ENCODE data around the gene BICRA.
"Not testable (repeated sequence)": the region's sequence is repeated elsewhere in the genome, so short reads cannot be mapped to it uniquely, and the experiment has no call there.

The BICRA gene

DNA sequence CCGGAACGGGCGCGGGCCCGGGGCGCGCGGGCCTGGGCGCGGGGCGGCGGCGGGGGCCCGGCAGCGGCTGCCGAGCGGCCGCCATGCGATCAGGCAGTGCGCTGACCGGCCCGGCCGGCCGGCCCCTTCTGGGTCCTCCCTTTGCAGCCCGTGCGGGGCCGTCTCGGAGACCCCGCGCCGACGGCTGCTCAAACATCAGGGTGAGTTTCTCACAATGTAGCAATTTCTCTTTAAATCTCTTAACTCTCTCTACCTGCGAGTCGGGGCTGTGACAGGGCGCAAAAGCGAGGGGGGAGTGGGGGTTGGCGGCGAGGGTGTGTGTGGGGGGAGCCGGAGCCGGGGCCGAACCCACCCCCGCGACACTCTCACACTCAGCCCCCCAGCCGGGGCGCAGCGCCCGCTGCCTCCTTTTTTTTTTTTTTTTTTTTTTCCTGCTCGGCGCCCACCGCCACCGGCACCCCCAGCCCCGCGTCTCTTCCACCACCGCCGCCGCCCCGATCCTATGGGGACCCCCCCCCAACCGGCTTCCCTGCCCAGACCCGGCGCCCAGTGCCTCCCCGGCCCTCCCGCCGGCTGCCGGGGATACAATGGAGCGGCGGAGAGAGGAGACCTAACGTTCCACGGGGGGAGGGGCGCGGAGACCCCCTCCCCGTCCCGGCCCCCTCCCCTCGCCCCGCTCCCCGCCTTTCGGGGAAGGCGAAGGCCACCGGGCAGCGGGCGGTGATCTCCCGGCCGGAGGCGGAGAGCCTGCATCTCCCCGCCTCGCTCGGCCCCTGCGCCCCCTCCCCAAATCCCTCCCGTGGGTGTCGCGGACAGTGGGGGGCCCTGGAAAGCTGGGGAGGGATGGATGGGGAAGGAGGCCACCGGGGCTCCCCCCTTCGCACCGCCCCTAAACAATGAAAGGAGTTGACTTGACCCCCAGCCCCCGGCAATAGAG, at the start of gene BICRA:
TSS of gene BICRA (plus strand) at position 166 of the 937 bp plus-strand sequence. CDS start 64,441 bp downstream, outside the sequence.
- peak; percentile 74 for DNase-seq (ENCODE audit: low read depth)

DNA sequence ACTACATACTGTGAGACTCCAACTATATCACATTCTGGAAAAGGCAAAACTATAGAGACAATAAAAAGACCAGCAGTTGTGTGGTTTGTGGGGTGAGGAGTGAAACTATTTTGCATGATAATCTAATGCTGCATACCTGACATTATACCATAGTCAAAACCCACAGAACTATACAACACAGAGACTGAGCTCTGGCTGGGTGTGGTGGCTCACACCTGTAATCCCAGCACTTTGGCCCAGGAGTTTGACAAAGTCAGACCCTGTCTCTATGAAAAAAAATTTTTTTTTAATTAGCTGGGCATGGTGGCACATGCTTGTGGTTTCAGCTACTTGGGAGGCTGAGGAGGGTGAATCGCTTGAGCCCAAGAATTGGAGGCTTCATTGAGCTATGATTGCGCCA, 47.9 kb upstream of the BICRA start:
- no peak for DNase-seq (ENCODE audit: low read depth)

DNA sequence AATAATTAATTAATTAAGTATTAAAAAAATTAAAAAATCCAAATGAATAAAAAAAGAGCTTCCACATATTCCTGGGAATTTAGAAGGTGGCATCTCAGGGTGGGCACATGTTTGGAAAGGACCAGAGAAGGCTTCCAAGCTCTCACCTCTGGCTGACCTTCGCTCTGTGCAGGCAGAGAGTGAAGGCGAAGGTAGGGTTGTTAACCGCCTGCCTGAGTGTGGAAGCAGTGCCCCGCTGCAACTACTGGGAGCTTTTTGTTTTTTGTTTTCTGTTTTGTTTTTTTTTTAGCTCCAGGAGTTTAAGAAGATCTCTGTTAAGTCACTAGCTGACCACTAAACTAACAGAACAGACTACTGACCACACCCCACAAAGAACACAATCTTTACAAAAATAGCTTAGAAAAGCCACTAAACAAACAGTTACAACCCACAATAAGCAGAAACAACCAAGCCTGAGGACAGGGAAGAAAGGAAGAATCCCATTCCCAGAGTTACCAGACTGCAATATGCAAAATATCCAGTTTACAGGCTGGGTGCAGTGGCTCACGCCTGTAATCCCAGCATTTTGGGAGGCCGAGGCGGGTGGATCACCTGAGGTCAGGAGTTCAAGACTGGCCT, 47.4 kb upstream of the BICRA start:
- DNase-seq (ENCODE audit: low read depth), result no peak

DNA sequence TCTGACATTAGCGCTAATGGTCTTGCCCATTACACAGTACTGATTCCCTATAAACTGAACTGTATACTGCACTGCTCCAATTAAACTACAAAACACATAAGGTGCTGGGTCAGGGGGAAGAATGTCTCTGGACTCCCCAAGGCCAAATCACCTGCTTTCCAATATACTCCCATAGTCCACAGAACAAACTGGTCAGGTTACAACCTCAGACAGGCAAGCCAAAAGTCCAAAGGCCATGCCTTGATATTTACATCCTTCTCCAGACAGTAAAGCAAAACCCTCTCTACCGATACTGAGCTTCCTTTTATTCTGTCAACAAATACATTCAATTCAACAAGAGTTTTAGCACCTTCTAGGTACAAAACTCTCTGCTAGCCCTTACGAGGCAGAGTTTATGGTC, 44.9 kb upstream of the BICRA start:
- no peak for DNase-seq (ENCODE audit: low read depth)

DNA sequence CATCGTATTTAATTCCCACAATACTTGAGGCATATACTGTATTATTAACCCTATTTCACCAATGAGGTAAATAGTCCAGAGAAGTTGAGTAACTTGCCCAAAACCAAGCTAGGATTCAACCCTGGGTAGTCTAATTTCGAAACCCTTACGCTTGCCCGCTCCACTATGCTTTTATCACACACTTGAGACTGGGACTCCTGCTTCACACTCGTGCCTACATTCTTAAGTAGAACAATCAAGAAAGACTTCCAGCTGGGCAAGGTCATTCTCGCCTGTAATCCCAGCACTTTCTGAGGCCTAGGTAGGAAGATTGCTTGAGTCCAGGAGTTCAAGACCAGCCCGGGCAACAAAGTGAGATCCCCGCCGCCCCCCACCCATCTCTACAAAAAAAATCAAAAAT, 39.6 kb upstream of the BICRA start:
- DNase-seq (ENCODE audit: low read depth), result no peak

DNA sequence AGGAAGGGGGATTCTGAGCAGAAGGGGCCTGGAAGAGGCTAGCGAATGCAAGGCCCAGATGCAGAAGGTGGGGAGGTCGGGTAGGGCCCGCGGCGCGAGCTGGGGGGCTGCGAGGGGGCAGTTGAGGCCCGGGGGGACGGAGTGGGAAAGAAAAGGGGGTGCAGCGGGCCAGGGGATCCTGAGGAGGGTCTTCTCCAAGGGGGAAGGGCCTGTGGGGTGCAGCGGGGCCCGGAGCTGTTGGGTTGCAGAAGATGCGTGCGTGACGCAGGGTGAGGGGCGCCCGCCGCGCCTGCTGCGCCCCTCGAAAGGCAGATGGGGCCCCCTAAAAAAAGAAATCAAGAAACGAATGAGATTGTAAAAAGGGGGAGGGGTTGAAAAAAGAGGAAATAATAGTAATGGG, 36.3 kb upstream of the BICRA start:
- DNase-seq (ENCODE audit: low read depth), result no peak

DNA sequence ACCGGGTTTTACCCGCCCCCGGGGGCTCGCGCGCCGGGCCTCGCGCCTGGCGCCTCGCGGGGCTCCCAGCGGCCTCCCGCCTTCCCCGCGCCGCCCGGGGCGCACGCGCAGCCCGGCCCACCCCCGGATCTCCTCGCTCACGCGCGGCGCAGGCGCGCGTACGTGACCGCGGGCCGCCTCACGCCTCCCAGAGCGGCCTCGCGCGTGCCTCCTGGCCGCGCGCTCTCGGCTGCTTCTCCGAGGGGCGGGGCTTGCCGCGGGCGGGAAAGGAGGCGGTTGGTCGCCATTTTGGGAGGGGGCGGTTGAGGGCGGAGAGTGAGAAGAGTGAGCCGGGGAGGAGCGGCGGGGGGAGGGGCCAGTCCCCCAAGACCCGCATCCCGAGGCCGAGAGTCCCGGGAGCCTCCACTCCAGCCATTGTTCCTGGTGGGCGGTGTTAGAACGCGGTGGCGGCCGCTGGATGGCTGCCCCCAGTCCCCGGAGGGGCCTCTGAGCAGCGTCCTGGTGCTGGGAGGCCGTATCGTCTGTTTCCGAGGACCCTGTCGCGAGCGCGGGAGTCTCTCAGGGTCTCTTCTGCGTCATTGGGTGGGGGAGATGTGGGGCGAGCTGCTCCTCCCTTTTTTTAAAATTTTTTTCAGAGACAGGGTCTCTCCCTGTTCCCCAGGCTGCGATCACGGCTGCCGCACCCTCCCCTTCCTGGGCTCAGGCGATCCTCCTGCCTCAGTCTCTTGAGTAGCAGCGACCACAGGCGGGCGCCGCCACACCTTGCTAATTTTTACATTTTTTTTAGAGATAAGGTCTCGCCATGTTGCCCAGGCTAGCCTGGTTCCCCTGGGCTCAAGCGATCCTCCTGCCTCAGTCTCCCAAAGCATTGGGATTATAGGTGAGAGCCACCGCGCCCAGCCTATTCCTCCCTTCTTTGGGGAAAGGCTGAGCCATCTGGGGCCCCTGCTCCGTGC, 35.6 kb upstream of the BICRA start, which contains the start of gene ZNF541:
TSS of gene ZNF541 (minus strand) at position 78 of the 956 bp plus-strand sequence. CDS start 17,292 bp downstream, outside the sequence.
- peak; percentile 72 for DNase-seq (ENCODE audit: low read depth)

DNA sequence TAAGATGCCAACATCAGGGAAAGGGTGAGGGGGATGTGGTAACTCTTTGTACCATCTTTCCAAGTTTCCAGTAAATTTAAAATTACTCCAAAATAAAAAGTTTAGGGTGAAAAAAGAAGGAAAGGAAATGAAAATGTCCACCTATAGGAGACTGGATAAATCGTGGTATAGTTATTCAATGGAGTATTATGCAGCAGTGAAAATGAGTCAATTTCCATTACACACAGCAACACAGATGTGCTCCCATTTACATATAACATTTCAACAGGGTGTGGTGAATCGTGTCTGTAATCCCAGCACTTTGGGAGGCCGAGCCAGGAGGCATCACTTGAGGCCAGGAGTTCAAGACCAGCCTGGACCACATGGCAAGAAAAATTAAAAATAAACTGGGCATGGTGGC, 28.5 kb upstream of the BICRA start:
- DNase-seq (ENCODE audit: low read depth), result no peak

DNA sequence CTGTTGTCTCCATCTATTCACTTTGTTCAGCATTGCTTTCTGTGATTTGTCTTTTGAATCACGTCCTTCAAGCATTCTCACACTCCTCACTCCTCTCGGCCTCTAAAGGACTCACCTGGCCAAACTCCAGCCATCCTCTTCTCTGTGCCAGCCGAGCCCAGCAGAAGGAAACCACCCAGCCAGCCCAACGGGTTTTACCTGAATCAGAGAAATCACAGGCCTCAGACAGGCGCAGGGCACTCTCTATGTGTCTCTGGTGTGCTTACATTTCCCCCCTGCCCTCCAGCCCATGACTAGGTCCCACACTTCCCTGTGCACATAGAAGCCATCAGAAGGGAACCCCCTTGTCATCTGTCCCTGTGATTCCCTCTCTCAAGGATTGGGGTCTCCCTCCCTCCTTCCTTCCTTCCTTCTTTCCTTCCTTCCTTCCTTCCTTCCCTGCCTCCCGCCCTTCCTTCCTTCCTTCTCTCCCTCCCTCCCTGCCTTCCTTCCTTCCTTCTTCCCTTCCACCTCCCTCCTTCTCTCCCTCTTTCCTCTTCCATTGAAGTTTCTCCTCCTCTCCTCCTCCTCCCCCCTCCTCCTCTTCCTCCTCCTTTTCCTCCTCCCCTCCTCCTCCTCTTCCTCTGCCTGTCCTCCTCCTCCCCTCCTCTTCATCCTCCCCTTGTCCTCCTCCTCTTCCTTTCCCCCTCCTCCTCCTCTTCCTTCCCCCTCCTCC, 27.2 kb upstream of the BICRA start:
- no peak for DNase-seq (ENCODE audit: low read depth)

DNA sequence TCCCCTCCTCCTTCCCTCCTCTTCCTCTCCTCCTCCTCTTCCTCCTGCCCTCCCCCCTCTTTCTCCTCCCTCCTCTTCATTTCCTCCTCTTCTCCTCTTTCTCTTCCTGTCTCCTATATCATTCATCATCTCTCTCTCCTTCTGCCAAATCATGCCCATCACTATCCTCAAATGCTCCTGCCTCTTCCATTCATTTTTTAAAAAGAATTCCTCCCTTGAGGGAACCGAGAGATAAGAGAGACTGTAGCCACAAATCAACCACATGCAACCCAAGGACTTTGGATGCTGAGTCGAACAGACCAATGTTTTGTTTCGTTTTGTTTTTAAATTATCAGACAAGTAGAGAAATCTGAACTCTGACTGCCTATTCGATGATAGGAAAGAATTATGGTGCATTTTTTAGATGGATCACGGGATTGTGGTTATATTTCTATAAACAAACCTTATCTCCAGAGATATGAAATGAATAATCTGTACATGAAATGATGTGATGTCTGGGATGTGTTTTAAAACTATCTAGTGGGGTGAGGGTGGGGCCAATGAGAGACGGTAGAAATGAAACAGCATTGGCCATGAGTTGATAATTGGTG, 26.5 kb upstream of the BICRA start:
- DNase-seq (ENCODE audit: low read depth), result no peak

DNA sequence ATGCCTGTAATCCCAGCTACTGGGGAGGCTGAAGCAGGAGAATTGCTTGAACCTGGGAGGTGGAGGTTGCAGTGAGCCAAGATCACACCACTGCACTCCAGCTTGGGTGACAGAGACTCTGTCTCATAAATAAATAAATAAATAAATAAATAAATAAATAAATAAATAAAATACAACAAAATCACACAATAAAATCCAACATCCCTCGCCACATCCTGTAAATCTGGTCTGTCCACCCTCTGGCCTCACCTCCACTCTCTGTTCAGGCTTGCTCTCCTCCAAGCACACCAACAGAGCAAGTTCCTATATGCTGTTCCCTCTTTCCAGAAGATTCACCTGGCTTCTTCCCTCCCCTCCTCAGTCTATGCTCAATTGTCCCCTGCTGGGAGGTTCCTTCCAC, 25.8 kb upstream of the BICRA start:
- DNase-seq (ENCODE audit: low read depth), result not testable (repeated sequence)

DNA sequence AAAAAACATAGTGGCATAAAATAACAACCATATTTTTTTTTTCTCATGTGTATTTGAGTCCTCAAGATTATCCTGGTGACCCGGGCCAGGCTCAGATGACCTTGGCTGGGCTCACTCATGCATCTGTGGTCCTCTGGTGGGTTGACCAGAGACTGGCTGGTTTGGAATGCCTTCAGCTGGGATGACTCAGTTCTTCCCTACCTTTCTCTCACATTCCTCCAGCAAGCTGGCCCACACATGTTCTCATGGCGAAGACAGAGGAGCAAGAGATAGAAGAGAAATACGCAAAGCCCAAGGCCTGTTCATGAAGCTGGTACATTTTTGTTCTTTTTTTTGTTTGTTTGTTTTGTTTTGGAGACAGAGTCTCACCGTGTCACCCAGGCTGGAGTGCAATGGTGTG, 21.6 kb upstream of the BICRA start:
- no peak for DNase-seq (ENCODE audit: low read depth)

DNA sequence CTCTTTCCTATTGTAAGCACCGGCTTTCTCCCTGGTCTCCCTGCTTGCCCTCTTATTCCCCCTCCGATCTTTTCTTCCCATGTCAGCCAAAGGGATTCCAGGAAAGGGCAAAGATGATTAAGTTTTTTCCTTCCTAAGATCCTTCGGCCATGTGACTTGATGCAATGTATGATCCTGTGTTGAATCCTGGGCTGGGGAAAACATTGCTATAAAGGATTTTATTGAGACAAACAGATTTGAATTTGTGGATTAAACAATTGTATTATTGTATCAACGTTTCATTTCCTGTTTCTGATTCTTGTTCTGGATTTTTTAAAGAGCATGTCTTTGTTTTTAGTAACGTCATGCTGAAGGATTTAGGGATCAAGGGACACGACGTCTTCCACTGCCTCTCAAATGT, 19.1 kb upstream of the BICRA start:
- DNase-seq (ENCODE audit: low read depth), result no peak

DNA sequence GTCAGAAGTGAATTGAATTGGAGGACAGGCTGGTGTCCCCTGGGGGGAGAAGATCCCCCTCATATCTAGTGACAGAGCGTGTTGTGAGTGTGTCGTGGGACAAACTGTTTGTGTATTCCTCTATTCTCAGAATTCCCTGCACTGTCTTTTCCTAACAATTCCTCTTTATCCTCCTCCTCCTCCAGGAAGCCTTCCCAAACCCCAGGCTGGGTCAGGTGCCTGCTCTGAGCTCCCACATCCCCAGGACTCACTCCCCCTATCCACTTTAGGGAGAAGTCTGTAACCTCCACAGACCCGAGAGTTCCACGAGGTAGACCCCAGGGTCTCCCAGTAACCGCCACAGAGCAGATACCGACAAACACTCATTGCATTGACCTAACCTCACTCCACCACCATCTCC, 15.1 kb upstream of the BICRA start:
- no peak for DNase-seq (ENCODE audit: low read depth)

DNA sequence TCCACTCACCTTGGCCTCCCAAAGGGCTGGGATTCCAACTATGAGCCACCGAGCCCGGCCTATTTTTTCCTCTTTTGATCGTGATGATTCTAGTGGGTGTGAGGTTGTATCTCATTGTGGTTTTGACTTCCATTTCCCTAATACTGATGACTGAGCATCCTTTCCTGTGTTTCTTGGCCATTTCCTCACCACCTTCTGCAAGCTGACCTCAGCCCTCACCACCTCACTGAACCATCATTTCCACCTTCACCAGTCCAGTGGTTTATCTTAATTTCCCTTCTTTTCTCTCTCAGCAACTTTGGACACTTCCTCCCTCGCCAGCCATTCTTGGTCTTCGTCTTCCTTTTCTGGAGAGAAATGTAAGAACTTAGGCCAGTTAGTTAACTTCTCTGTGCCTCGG, 13.0 kb upstream of the BICRA start:
- DNase-seq (ENCODE audit: low read depth), result no peak

DNA sequence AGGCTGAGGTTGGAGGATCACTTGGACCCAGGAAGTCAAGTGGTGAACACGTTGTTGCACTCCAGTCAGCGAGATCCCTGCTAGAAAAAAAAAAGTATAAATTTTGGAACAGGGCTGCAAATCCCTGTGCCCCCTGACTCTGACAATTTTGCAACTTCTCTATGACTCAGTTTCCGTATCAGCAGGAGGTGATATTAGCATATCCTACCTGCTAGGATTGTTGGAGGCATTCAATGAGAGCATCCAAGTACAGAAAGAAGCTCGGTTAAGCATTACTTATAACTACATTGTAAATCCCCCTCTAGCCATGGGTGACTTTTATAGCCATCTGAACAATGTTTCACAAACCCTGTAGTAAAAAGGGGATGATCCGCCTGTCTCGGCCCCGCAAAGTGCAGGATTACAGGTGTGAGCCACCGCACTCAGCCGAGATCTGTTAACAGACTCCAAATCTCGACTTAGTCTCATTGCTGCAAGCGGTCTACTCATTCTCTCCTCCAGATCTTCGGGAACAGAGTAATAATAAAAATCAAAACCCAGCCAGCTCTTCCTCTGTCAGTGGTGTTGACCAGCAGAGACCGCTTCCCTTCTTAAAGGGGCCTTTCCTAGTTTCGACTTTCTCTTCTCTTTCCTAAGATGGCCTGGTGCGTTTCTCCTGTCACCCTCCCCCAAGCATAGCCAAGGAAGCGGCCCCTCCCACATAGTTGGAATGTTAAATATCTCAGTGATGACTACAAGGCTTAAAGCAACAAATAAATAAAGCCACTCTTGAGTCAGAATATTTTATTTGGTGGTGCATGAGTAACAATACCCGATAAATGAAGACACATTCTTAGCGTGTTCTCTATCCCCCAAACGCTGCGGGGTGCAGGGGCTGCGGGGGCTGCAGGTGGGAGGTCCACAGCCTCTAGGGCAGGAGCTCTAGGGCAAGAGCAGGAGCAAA, 10.3 kb upstream of the BICRA start:
- no peak for DNase-seq (ENCODE audit: low read depth)

DNA sequence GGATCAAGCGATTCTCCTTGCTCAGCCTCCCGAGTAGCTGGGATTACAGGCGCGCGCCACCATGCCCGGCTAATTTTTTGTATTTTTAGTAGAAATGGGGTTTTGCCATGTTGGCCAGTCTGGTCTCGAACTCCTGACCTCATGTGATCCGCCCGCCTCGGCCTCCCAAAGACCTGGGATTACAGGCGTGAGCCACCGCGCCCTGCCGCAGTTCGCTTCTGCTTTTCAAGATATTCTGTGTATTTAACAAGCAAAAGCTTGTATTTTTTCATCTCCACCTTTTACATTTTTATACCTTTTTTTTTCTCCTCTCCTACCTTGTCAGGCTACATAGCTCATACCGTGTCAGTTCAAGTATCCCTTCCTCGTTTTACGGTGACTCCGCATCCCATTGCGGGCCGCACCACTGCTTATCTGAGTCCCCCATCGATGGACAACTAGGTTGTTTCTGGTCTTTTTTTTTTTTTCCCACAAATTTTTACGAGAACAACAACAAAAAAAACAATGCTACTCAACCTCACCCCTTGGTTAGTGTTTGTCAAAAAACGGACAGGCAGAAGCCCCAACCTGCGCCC, 9.2 kb upstream of the BICRA start:
- DNase-seq (ENCODE audit: low read depth), result not testable (repeated sequence)

DNA sequence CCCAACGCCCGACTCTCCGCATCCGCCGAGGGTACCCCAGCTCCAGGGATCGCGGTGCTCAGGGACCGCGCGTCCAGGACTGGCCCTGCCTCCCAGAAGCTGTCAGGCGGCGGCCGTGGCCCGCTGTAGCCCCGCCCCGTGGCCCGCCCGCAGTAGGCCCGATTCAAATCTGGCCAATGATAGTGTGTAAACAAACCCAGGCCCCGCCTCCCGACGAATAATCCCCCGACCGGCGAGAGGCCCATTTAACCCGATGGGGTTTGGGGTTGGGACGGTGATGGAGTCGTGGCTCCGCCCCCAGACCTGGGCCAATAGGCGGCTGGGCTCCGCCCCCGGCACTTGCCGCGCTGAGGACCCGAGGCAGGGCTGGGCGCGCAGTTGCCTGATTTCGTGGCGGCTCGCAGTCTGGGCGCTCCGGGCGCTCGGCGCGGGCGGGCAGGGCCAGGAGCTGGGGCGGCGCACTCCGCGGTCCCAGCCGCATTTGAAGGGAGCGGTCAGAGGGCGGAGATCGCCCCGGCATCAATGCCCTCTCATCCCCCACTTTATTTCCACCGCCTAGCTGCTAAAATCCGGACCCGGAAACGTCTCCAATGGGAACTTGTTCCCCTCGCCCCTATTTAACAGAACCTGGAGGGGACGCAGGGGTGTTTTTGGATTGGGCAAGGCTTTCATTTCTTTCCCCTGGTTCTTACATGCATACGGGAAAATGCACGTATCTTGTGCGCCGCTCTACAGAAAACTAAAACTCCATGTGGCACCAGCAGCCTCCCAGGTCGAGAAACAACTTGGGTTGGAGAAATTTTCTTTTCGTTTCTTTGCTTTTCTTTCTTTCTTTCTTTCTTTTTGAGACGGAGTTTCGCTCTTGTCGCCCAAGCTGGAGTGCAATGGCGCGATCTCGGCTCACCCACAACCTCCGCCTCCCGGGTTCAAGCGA, 8.4 kb upstream of the BICRA start:
- DNase-seq (ENCODE audit: low read depth), result peak; percentile 99

Measured in stimulated activated CD8-positive, alpha-beta memory T cell treated with anti-CD3 and anti-CD28 coated beads, Interleukin-4, amount 100 ng/mL, for 24 hours (primary cell).